ENCODE data around the gene ALLC. TPM values are rescaled to one million over a fixed set of nuclear protein-coding genes. Genes with fewer than 3 reads are reported as not detected.

Gene ALLC
- total RNA-seq, 6 experiments from 2014 or later, result not detected

GRCh38 chr2:3654011-3654410 lies 4.0 kb upstream of the ALLC start:
- no peak for TF ChIP-seq CTCF (IDR thresholded peaks at IDR 0.05)
- DNase-seq, result no peak
- Mint-ChIP-seq H3K27me3 (ENCODE audit: insufficient read depth) (peaks cover 19% of the 10 kb centered on the region), H3K4me1 (ENCODE audit: low read depth) (peaks cover 10% of the 10 kb centered on the region; the same call in 1 of the 2 replicates), H3K9me3 (no peaks in the 10 kb centered on the region), H3K4me3 (no peak overlapping the region), H3K36me3 (ENCODE audit: low read depth) (no peaks in the 10 kb centered on the region), H3K27ac (no peak overlapping the region)

GRCh38 chr2:3654531-3655225 lies 3.3 kb upstream of the ALLC start:
- no peak overlapping the region for H3K27ac Mint-ChIP-seq
- no peaks in the 10 kb centered on the region for H3K9me3 Mint-ChIP-seq
- no peak for DNase-seq
- peaks cover 16% of the 10 kb centered on the region; the same call in 1 of the 2 replicates for H3K4me1 Mint-ChIP-seq (ENCODE audit: low read depth)
- no peak overlapping the region for H3K4me3 Mint-ChIP-seq
- H3K27me3 Mint-ChIP-seq (ENCODE audit: insufficient read depth), result peaks cover 14% of the 10 kb centered on the region
- no peak for TF ChIP-seq CTCF (IDR thresholded peaks at IDR 0.05)
- H3K36me3 Mint-ChIP-seq (ENCODE audit: low read depth), result no peaks in the 10 kb centered on the region

- Mint-ChIP-seq H3K4me3 (no peak overlapping the region), H3K27me3 (ENCODE audit: insufficient read depth) (peaks cover 14% of the 10 kb centered on the region), H3K9me3 (no peaks in the 10 kb centered on the region), H3K36me3 (ENCODE audit: low read depth) (no peaks in the 10 kb centered on the region), H3K27ac (no peak overlapping the region), H3K4me1 (ENCODE audit: low read depth) (peaks cover 23% of the 10 kb centered on the region)
- TF ChIP-seq CTCF (IDR thresholded peaks at IDR 0.05), result no peak
- no peak for DNase-seq
These were observed 1.9 kb upstream of the ALLC start for GRCh38 chr2:3655871-3656761.

GRCh38 chr2:3656762-3657721 lies 958 bp upstream of the ALLC start:
- Mint-ChIP-seq H3K4me3 (no peak overlapping the region), H3K27ac (no peak overlapping the region), H3K27me3 (ENCODE audit: insufficient read depth) (peaks cover 9% of the 10 kb centered on the region), H3K36me3 (ENCODE audit: low read depth) (no peaks in the 10 kb centered on the region), H3K9me3 (no peaks in the 10 kb centered on the region), H3K4me1 (ENCODE audit: low read depth) (peaks cover 19% of the 10 kb centered on the region)
- no peak for DNase-seq
- no peak for TF ChIP-seq CTCF (IDR thresholded peaks at IDR 0.05)

All from HFFc6 (cell line).